Stimulated activated CD4-positive, alpha-beta T cell treated with anti-CD3 and anti-CD28 coated beads, Interleukin-2, amount 100 ng/mL, for 24 hours (primary cell): ENCODE results near the gene PHKA2.

Experiments
- DNase-seq, 2 donors: peaks; one replicate each; pipeline ENCODE4 v3.0.0-alpha.2; 2020

Gene PHKA2

GRCh38 chrX:18924507-18925088 lies 59.3 kb downstream of the PHKA2 start:
- DNase-seq = no peak

GRCh38 chrX:18920566-18920965 lies 63.3 kb downstream of the PHKA2 start:
- DNase-seq = no peak

GRCh38 chrX:18920079-18920478 lies 63.8 kb downstream of the PHKA2 start:
- no peak for DNase-seq

GRCh38 chrX:18917831-18918230 lies 66.1 kb downstream of the PHKA2 start:
- DNase-seq = no peak

- DNase-seq = no peak
These were observed 77.6 kb downstream of the PHKA2 start for GRCh38 chrX:18906286-18906685.

- no peak for DNase-seq
These were observed 83.4 kb downstream of the PHKA2 start for GRCh38 chrX:18900401-18900976.

GRCh38 chrX:18899796-18900380 lies 84.0 kb downstream of the PHKA2 start:
- peak in 1 of 2 donors; percentile 6 for DNase-seq

- DNase-seq = no peak
These were observed 85.4 kb downstream of the PHKA2 start for GRCh38 chrX:18898492-18898891.

- no peak for DNase-seq
These were observed 85.8 kb downstream of the PHKA2 start for GRCh38 chrX:18898091-18898490.

GRCh38 chrX:18897611-18898010 lies 86.3 kb downstream of the PHKA2 start:
- DNase-seq = no peak

- no peak for DNase-seq
These were observed 87.0 kb downstream of the PHKA2 start for GRCh38 chrX:18896680-18897544.

GRCh38 chrX:18895189-18895951 lies 88.5 kb downstream of the PHKA2 start:
- no peak for DNase-seq

- no peak for DNase-seq
These were observed 89.8 kb downstream of the PHKA2 start for GRCh38 chrX:18894156-18894555.

GRCh38 chrX:18893536-18893935 lies 90.4 kb downstream of the PHKA2 start:
- no peak for DNase-seq

- DNase-seq = no peak
These were observed 91.0 kb downstream of the PHKA2 start for GRCh38 chrX:18892899-18893298.

GRCh38 chrX:18891548-18891945 lies 92.4 kb downstream of the PHKA2 start:
- no peak for DNase-seq

- DNase-seq = no peak
These were observed 93.0 kb downstream of the PHKA2 start for GRCh38 chrX:18890724-18891547.

- DNase-seq = no peak
These were observed 93.9 kb downstream of the PHKA2 start for GRCh38 chrX:18890049-18890381.

- DNase-seq = no peak
These were observed 94.4 kb downstream of the PHKA2 start for GRCh38 chrX:18889346-18890048.

- DNase-seq = no peak
These were observed 95.6 kb downstream of the PHKA2 start for GRCh38 chrX:18888281-18888680.

GRCh38 chrX:18887825-18888212 lies 96.1 kb downstream of the PHKA2 start:
- DNase-seq = no peak
